Activated CD8-positive, alpha-beta T cell treated with anti-CD3 and anti-CD28 coated beads for 36 hours (primary cell): ENCODE data around the gene MAP7. TPM values are rescaled to one million over a fixed set of nuclear protein-coding genes. Genes with fewer than 3 reads are reported as not detected.
"Not testable (repeated sequence)": the region's sequence is repeated elsewhere in the genome, so short reads cannot be mapped to it uniquely, and the experiment has no call there.

Source experiments
- ATAC-seq: fragments of 200-7000 bp; cut with Tn5 transposase; one replicate; pipeline ENCODE4 v1.10.0; 2021; ENCODE audit warnings: mild to moderate bottlenecking, moderate library complexity
- CTCF ChIA-PET: fragments of 350-600 bp; sonication (Branson Sonifier 250); formaldehyde crosslinking; loops from one replicate; lab custom pipeline; 2021; ENCODE audit warnings: antibody characterized with exemption; lab: Charles Lee
- POLR2A ChIA-PET: fragments of 350-600 bp; sonication (Branson Sonifier 250); formaldehyde crosslinking; loops from one replicate; lab custom pipeline; 2021; ENCODE audit warnings: antibody characterized with exemption; lab: Charles Lee
- DNase-seq: peaks from one replicate; pipeline ENCODE4 v3.0.0-alpha.2; 2020
- H3K27ac Mint-ChIP-seq: one replicate; pipeline ENCODE4 v1.8.0; 2021; ENCODE audit warnings: mild to moderate bottlenecking, mixed read lengths
- H3K27me3 Mint-ChIP-seq: one replicate; pipeline ENCODE4 v1.8.0; 2021; ENCODE audit warnings: mixed read lengths
- H3K36me3 Mint-ChIP-seq: one replicate; pipeline ENCODE4 v1.8.0; 2021; ENCODE audit warnings: low read depth, mixed read lengths
- H3K4me1 Mint-ChIP-seq: one replicate; pipeline ENCODE4 v1.8.0; 2021; ENCODE audit warnings: low read depth, mixed read lengths
- H3K4me3 Mint-ChIP-seq: one replicate; pipeline ENCODE4 v1.8.0; 2021; ENCODE audit warnings: mild to moderate bottlenecking, moderate library complexity, mixed read lengths
- H3K9me3 Mint-ChIP-seq: one replicate; pipeline ENCODE4 v1.8.0; 2021; ENCODE audit warnings: mixed read lengths
- CTCF ChIP-seq: fragments of 200-600 bp; IDR thresholded peaks from one replicate; pipeline ENCODE4 v1.8.0; 2022; ENCODE audit warnings: antibody characterized with exemption, mild to moderate bottlenecking
- intact Hi-C: fragments of 100-400 bp; cut with micrococcal nuclease; formaldehyde crosslinking; loops from one replicate; pipeline ENCODE4 v1.10.0; 2022
- total RNA-seq, 2 experiments: library from RNA; stranded (reverse); gene quantifications; one replicate each; pipeline ENCODE4 v1.2.3, GENCODE V29; 2021

MAP7 gene
- total RNA-seq, 2 experiments from 2014 or later, result 0.47 to 0.67 TPM

GRCh38 chr6:136492409-136492808, 57.8 kb downstream of the MAP7 start:
- DNase-seq, result no peak
- no peaks in the 10 kb centered on the region for H3K4me1 Mint-ChIP-seq
- POLR2A ChIA-PET, result no interaction called here

GRCh38 chr6:136491754-136492153, 58.5 kb downstream of the MAP7 start:
- ATAC-seq (no peak), DNase-seq (no peak)
- ChIA-PET CTCF (no interaction called here), POLR2A (no interaction called here)
- Mint-ChIP-seq H3K36me3 (no peaks in the 10 kb centered on the region), H3K27ac (no peak overlapping the region), H3K4me1 (no peaks in the 10 kb centered on the region), H3K9me3 (no peaks in the 10 kb centered on the region), H3K27me3 (no peaks in the 10 kb centered on the region), H3K4me3 (no peak overlapping the region)
- no peak for TF ChIP-seq CTCF
- intact Hi-C loops, result no loop called here

More at GRCh38 chr6:136492409-136492808, 57.8 kb downstream of the MAP7 start:
- H3K27me3 Mint-ChIP-seq, result no peaks in the 10 kb centered on the region
- intact Hi-C loops, result no loop called here
- no peak for TF ChIP-seq CTCF
- CTCF ChIA-PET, result no interaction called here
- H3K9me3 Mint-ChIP-seq, result no peaks in the 10 kb centered on the region
- no peak for ATAC-seq
- H3K36me3 Mint-ChIP-seq, result no peaks in the 10 kb centered on the region
- H3K27ac Mint-ChIP-seq, result no peak overlapping the region
- no peak overlapping the region for H3K4me3 Mint-ChIP-seq

DNA sequence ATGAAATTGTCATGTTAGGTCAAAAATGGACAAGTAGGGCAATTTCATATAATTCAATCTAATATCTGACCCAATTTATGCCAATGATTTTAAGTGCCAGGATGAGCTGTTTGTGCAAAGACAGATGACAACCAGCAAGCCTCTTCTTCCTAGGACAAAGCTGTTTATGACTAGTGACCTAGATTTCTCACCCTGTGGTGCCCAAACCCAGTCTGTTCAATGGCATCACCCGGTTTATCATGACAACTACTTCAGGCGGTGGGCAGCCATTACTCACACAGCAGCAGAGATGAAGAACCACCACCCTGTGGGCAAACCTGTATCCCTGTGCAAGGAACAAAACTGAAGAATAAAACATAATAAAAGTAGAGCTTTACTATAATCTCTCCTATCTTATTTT, 59.0 kb downstream of the MAP7 start:
- ATAC-seq (no peak), DNase-seq (no peak)
- H3K4me3 Mint-ChIP-seq, result no peak overlapping the region
- H3K4me1 Mint-ChIP-seq, result no peaks in the 10 kb centered on the region
- H3K36me3 Mint-ChIP-seq, result no peaks in the 10 kb centered on the region
- TF ChIP-seq CTCF, result no peak
- intact Hi-C loops, result no loop called here
- ChIA-PET POLR2A (no interaction called here), CTCF (no interaction called here)
- H3K27ac Mint-ChIP-seq, result no peak overlapping the region
- H3K9me3 Mint-ChIP-seq, result no peaks in the 10 kb centered on the region
- H3K27me3 Mint-ChIP-seq, result no peaks in the 10 kb centered on the region

DNA sequence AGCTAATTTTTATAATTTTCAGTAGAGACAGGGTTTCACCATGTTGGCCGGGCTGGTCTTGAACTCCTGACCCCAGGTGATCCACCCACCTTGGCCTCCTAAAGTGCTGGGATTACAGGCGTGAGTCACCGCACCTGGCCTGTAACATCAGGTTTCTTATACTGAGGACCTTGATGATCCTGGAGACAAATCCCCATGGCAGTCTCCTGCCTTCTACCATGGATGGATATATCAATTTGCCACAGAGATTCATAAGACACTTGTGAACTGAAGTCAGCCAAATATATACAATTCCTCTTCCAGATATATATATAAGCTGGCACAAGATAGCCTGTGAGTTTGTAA, 60.6 kb downstream of the MAP7 start:
- H3K4me1 Mint-ChIP-seq, H3K9me3 Mint-ChIP-seq, ATAC-seq, H3K4me3 Mint-ChIP-seq, DNase-seq, H3K27ac Mint-ChIP-seq, intact Hi-C loops, H3K36me3 Mint-ChIP-seq, POLR2A ChIA-PET, H3K27me3 Mint-ChIP-seq: not testable (repeated sequence)
- CTCF ChIA-PET, result interaction anchor here (0.7 kb wide), 1 partner anchor 80 kb away, joined by 3 read pairs; no protein-coding TSS in a partner anchor

GRCh38 chr6:136487759-136488425, 62.3 kb downstream of the MAP7 start:
- no peak overlapping the region for H3K4me3 Mint-ChIP-seq
- no peaks in the 10 kb centered on the region for H3K36me3 Mint-ChIP-seq
- intact Hi-C loops, result no loop called here
- DNase-seq (no peak), ATAC-seq (no peak)
- H3K4me1 Mint-ChIP-seq, result no peaks in the 10 kb centered on the region
- ChIA-PET CTCF (no interaction called here), POLR2A (interaction anchor here (0.6 kb wide), 1 partner anchor 139 kb away, joined by 3 read pairs; no protein-coding TSS in a partner anchor)
- H3K27me3 Mint-ChIP-seq, result no peaks in the 10 kb centered on the region
- no peak overlapping the region for H3K27ac Mint-ChIP-seq
- H3K9me3 Mint-ChIP-seq, result no peaks in the 10 kb centered on the region
- TF ChIP-seq CTCF, result no peak
